Prostate gland (tissue), 2 donors: ENCODE data around the gene DNAJC30. TPM values are rescaled to one million over a fixed set of nuclear protein-coding genes. Genes with fewer than 3 reads are reported as not detected.

Experiments used
- DNase-seq: peaks from one replicate; pipeline ENCODE4 v3.0.0-alpha.2; 2019; ENCODE audit warnings: low spot score
- H3K27ac ChIP-seq, 2 donors: fragments of 200-600 bp; sonication (generic); 2 replicates each; pipeline ENCODE4 v1.5.1; 2017 to 2019
- H3K27me3 ChIP-seq: fragments of 200-600 bp; sonication (generic); replicated peaks from 2 replicates; pipeline ENCODE4 v1.5.1; 2019; ENCODE audit not compliant: insufficient read depth
- H3K36me3 ChIP-seq, 2 donors: fragments of 200-600 bp; sonication (generic); 1 replicate in 1 of 2; 2 replicates in 1 of 2; pipeline versions ENCODE4 v1.5.1 to v1.8.1; 2017 to 2019
- H3K4me1 ChIP-seq: fragments of 200-600 bp; sonication (generic); replicated peaks from 2 replicates; pipeline ENCODE4 v1.5.1; 2019
- H3K4me3 ChIP-seq, 2 donors: fragments of 200-600 bp; sonication (generic); 2 replicates each; pipeline ENCODE4 v1.5.1; 2017 to 2019
- H3K9me3 ChIP-seq: fragments of 200-600 bp; sonication (generic); 2 replicates; pipeline ENCODE4 v1.5.1; 2017
- POLR2A ChIP-seq: fragments of 450-650 bp; IDR thresholded peaks from one replicate; pipeline ENCODE4 v1.6.1; 2016; ENCODE audit warnings: antibody characterized with exemption, mild to moderate bottlenecking
- POLR2AphosphoS5 ChIP-seq: sonication (generic); formaldehyde crosslinking; IDR thresholded peaks from one replicate; pipeline ENCODE4 v1.6.1; 2017; ENCODE audit warnings: antibody characterized with exemption
- WGBS: methylation state at CpG from one replicate; pipeline ENCODE4 v1.1.5; 2018; 5-methylcytosine and 5-hydroxymethylcytosine counted together
- intact Hi-C: fragments of 100-400 bp; cut with DNase I; formaldehyde crosslinking; loops from one replicate; pipeline ENCODE4 v1.14.2; 2022
- microRNA counts, 2 donors: library from miRNA; unstranded; fragments of <30 nt; microRNA quantifications; one replicate each; lab custom pipeline; 2016 to 2017
- microRNA-seq: library from miRNA; unstranded; fragments of <30 nt; microRNA quantifications from one replicate; pipeline ENCODE4, GENCODE V29; 2016
- small RNA-seq, 2 donors: library from RNA; depleted of rRNA; stranded (forward); fragments of <200 nt; gene quantifications; one replicate each; pipeline ENCODE3, GENCODE V24; 2016
- total RNA-seq, 2 donors: library from RNA; depleted of rRNA; stranded (reverse); fragments of >200 nt; gene quantifications; one replicate each; pipeline ENCODE4 v1.1.0, GENCODE V29; 2016
- TF ChIP-seq, protein P1 (sequence below), 4 experiments: fragments of 200-600 bp in 2 of 4; fragments of 450-650 bp in 2 of 4; sonication (generic) in 2 of 4; IDR thresholded peaks; 1 replicate in 3 of 4; 2 replicates in 1 of 4; pipeline ENCODE4 v1.5.1; 2016 to 2019; ENCODE audit warnings: antibody characterized with exemption in 4 of 4, mild to moderate bottlenecking in 2 of 4, moderate library complexity in 2 of 4

Gene DNAJC30
- total RNA-seq, 2 donors from 2014 or later: 16.3 to 16.8 TPM

DNA sequence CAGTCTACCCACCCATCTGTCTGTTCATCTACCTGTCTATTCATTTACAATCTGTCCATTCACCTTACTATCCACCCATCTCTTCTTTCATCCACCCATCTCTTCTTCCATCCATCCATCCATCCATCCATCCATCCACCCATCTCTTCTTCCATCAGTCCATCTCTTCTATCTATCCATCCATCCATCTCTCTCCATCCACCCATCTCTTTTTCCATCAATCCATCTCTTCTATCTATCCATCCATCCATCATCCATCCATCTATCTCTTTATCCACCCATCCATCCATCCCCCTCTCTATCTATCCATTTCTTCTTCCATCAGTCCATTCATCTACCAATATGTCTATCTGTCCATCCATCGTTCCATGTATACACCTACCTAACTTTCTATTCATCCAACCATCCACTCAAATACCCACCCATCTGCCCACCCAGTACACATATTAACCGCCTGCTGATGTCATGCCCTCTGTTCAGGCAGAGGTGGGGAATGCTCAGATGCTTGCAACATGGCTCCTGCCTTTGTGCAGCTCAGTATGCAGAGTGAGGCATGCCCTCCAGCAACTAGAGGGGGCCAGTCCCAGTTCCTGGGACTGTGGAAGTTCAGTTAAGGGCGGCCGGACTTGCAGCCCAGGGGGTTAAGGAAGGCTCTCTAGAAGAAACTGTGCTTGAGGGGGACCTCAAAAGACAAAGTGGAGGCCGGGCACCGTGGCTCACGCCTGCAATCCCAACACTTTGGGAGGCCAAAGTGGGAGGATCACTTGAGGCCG lies 47.6 kb downstream of the DNAJC30 start:
- intact Hi-C loops: no loop called here

DNA sequence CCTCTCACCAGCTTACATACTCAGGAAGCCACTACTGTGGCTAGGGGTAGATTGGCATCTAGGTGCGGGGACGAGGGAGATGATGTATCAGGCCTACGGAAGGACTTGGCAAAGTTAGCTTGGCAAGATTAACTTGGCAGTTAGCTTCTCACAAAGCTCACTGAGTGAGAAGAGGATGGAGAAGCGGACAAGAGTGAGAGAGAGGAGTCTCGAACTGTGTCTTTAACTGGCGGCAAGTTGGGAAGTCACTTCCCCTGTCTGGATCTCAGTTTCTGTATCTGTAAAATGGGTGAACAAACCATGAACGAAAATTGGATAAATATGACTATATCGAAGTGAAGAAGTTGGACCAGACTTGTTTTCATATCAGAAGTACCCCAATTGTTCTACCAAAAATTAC lies 49.4 kb downstream of the DNAJC30 start:
- no peaks in the 10 kb centered on the region for H3K4me1 ChIP-seq
- intact Hi-C loops: no loop called here
- H3K27me3 ChIP-seq: no peaks in the 10 kb centered on the region
- WGBS: 69% methylated on average over 8 of the region's 8 CpGs
- H3K9me3 ChIP-seq: no peaks in the 10 kb centered on the region
- TF ChIP-seq, protein P1, sequence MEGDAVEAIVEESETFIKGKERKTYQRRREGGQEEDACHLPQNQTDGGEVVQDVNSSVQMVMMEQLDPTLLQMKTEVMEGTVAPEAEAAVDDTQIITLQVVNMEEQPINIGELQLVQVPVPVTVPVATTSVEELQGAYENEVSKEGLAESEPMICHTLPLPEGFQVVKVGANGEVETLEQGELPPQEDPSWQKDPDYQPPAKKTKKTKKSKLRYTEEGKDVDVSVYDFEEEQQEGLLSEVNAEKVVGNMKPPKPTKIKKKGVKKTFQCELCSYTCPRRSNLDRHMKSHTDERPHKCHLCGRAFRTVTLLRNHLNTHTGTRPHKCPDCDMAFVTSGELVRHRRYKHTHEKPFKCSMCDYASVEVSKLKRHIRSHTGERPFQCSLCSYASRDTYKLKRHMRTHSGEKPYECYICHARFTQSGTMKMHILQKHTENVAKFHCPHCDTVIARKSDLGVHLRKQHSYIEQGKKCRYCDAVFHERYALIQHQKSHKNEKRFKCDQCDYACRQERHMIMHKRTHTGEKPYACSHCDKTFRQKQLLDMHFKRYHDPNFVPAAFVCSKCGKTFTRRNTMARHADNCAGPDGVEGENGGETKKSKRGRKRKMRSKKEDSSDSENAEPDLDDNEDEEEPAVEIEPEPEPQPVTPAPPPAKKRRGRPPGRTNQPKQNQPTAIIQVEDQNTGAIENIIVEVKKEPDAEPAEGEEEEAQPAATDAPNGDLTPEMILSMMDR (IDR thresholded peaks at IDR 0.05): no peak
- TF ChIP-seq POLR2A (no peak), POLR2AphosphoS5 (no peak)
- no peak overlapping the region for H3K27ac ChIP-seq
- no peak overlapping the region for H3K4me3 ChIP-seq
- no peaks in the 10 kb centered on the region for H3K36me3 ChIP-seq
- DNase-seq: no peak

More for the DNA sequence above, 47.6 kb downstream of the DNAJC30 start:
- Histone ChIP-seq H3K4me3 (no peak overlapping the region), H3K27ac (no peak overlapping the region), H3K9me3 (no peaks in the 10 kb centered on the region), H3K4me1 (no peaks in the 10 kb centered on the region), H3K27me3 (no peaks in the 10 kb centered on the region), H3K36me3 (no peaks in the 10 kb centered on the region)
- 94% methylated on average over 8 of the region's 8 CpGs for WGBS
- DNase-seq: no peak
- TF ChIP-seq, protein P1 (IDR thresholded peaks at IDR 0.05): no peak
- no peak for TF ChIP-seq POLR2AphosphoS5
- no peak for TF ChIP-seq POLR2A

DNA sequence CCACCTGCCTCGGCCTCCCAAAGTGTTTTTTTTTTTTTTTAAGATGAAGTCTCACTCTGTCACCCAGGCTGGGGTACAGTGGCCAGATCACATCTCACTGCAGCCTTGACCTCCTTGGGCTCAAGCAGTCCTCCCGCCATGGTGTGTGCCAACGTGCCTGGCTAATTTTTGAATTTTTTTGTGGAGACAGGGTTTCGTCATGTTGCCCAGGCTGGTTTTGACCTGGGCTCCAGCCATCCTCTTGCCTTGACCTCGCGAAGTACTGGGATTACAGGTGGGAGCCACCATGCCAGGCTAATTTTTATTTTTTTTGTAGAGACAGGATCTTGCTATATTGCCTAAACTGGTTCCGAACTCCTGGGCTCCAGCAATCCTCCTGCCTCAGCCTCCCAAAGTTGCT lies 49.9 kb downstream of the DNAJC30 start:
- Histone ChIP-seq H3K36me3 (no peaks in the 10 kb centered on the region), H3K4me1 (no peaks in the 10 kb centered on the region), H3K27ac (no peak overlapping the region), H3K27me3 (no peaks in the 10 kb centered on the region), H3K4me3 (no peak overlapping the region), H3K9me3 (no peaks in the 10 kb centered on the region)
- WGBS: 84% methylated on average over 7 of the region's 7 CpGs
- TF ChIP-seq POLR2A (no peak), POLR2AphosphoS5 (no peak)
- TF ChIP-seq, protein P1 (IDR thresholded peaks at IDR 0.05): no peak
- no peak for DNase-seq
- intact Hi-C loops: no loop called here

DNA sequence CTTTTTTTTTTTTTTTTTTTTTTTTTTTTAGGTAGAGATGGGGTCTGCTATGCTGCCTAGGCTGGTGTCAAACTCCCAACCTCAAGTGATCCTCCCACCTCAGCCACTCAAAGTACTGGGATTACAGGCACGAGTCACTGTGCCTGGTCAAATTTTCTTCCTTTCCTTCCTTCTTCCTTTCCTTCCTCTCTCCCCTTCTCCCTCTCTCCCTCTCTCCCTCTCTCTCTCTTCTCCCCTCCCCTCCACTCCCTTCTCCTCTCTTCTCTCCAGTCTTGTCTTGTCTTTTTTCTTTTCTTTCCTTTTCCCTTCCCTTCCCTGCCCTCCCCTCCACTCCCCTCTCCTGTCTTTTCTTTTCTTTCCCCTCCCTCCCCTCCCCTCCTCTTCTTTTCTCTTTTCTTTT lies 51.7 kb downstream of the DNAJC30 start:
- Histone ChIP-seq H3K27ac (no peak overlapping the region), H3K4me3 (no peak overlapping the region), H3K4me1 (no peaks in the 10 kb centered on the region), H3K27me3 (no peaks in the 10 kb centered on the region), H3K36me3 (no peaks in the 10 kb centered on the region), H3K9me3 (no peaks in the 10 kb centered on the region)
- 50% methylated on average over 1 of the region's 1 CpG for WGBS
- intact Hi-C loops: no loop called here
- DNase-seq: no peak
- TF ChIP-seq, protein P1 (IDR thresholded peaks at IDR 0.05): no peak
- no peak for TF ChIP-seq POLR2AphosphoS5
- TF ChIP-seq POLR2A: no peak

MicroRNAs within 50 kb of the gene (microRNA counts, 767-probe panel; counts per million panel counts)
- microRNA hsa-miR-4284 (lab: Ali Mortazavi, UCI): 431 to 659 counts per million in 2 donors

Small RNAs within 50 kb of the gene (microRNA-seq; reads per million reads assigned to microRNA genes)
- gene MIR4284: not detected

Small RNAs within 50 kb of the gene (small RNA-seq; reads per million reads assigned to genes)
- 0 reads per million in 2 donors for gene MIR4284
- 0 reads per million in 2 donors for gene RN7SL265P

Other genes starting within 250 kb of the DNAJC30 start
- 1 to 10 TPM; 6.3 to 8.4 TPM for gene FZD9, start 249.7 kb downstream of the DNAJC30 start, total RNA-seq
- gene BAZ1B, start 161.2 kb downstream of the DNAJC30 start, total RNA-seq: 10 to 100 TPM; 43.4 to 56.4 TPM
- gene BCL7B, start 125.8 kb downstream of the DNAJC30 start, total RNA-seq: 100 to 1,000 TPM in 1 of 2 donors, 10 to 100 TPM in 1; 78.7 to 105 TPM
- gene TBL2, start 104.9 kb downstream of the DNAJC30 start, total RNA-seq: 100 to 1,000 TPM in 1 of 2 donors, 10 to 100 TPM in 1; 73.5 to 112 TPM
- 100 to 1,000 TPM in 1 of 2 donors, 1 to 10 TPM in 1; 9.8 to 123 TPM for gene MLXIPL, start 58.9 kb downstream of the DNAJC30 start, total RNA-seq
- gene VPS37D, start 15.6 kb downstream of the DNAJC30 start, total RNA-seq: 10 to 100 TPM in 1 of 2 donors, 1 to 10 TPM in 1; 6.0 to 19.5 TPM
- gene BUD23, start 144 bp upstream of the DNAJC30 start, total RNA-seq: 100 to 1,000 TPM in 1 of 2 donors, 10 to 100 TPM in 1; 72.3 to 196 TPM
- gene STX1A, start 36.2 kb upstream of the DNAJC30 start, total RNA-seq: 10 to 100 TPM in 1 of 2 donors, 1 to 10 TPM in 1; 6.8 to 15.3 TPM
- gene ABHD11, start 55.3 kb upstream of the DNAJC30 start, total RNA-seq: 10 to 100 TPM; 55.2 to 87.8 TPM
- 100 to 1,000 TPM; 156 to 176 TPM for gene CLDN3, start 86.8 kb upstream of the DNAJC30 start, total RNA-seq
- 100 to 1,000 TPM; 162 to 216 TPM for gene CLDN4, start 147.5 kb upstream of the DNAJC30 start, total RNA-seq
- gene METTL27, start 159.1 kb upstream of the DNAJC30 start, total RNA-seq: 10 to 100 TPM in 1 of 2 donors, 1 to 10 TPM in 1; 5.9 to 19.8 TPM
- gene TMEM270, start 177.7 kb upstream of the DNAJC30 start, total RNA-seq: 1 to 10 TPM in 1 of 2 donors, not detected in 1; 4.9 TPM